Fibroblast of pulmonary artery (primary cell): ENCODE results near the gene TK1.

ENCODE experiments used
- DNase-seq: peaks from one replicate; pipeline ENCODE4 v3.0.0-alpha.2; 2010; ENCODE audit warnings: low read depth
- H3K4me3 ChIP-seq: replicated peaks from 2 replicates; pipeline ENCODE4 v1.5.1; 2011; ENCODE audit warnings: low read depth, mild to moderate bottlenecking, control low read depth, low read length, moderate library complexity
- TF ChIP-seq, protein P1 (sequence below): IDR thresholded peaks from 2 replicates; pipeline ENCODE4 v1.5.1; 2011; ENCODE audit warnings: mild to moderate bottlenecking, control low read depth, low read length, inconsistent platforms; ENCODE audit errors: missing control alignments

TK1 gene

DNA sequence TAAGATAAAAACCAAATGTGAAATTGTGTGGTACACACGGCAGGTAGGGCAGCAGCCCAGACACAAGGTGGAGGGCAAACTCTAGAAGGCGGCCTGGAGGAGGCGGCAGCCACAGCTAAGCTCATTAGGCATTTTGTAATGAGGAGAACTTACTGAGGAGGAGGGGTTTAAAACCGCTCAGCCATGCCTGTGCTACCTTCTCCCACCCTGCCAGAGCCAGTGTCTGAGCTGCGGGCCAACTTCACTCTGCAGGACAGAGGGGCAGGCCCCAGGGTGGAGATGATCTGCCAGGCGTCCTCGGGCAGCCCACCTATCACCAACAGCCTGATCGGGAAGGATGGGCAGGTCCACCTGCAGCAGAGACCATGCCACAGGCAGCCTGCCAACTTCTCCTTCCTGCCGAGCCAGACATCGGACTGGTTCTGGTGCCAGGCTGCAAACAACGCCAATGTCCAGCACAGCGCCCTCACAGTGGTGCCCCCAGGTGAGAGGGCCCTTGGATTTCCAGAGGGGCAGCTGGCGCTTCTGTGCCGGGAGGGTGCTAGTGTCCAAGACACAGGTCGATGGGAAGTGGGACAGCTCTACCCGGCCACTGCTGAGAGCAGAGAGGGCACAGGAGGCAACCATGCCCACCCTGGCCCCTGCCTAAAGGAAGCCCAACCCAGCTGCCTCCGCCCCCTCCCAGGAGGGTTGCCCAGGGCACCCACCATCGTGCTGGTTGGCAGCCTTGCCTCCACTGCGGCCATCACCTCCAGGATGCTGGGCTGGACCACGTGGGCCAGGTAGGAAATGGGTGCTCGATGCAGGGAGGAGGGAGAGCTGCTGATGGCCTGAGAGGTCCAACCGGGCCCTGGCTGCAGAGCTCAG is 22.7 kb downstream of the TK1 start:
- H3K4me3 ChIP-seq = no peak overlapping the region
- no peak for DNase-seq
- TF ChIP-seq, protein P1, sequence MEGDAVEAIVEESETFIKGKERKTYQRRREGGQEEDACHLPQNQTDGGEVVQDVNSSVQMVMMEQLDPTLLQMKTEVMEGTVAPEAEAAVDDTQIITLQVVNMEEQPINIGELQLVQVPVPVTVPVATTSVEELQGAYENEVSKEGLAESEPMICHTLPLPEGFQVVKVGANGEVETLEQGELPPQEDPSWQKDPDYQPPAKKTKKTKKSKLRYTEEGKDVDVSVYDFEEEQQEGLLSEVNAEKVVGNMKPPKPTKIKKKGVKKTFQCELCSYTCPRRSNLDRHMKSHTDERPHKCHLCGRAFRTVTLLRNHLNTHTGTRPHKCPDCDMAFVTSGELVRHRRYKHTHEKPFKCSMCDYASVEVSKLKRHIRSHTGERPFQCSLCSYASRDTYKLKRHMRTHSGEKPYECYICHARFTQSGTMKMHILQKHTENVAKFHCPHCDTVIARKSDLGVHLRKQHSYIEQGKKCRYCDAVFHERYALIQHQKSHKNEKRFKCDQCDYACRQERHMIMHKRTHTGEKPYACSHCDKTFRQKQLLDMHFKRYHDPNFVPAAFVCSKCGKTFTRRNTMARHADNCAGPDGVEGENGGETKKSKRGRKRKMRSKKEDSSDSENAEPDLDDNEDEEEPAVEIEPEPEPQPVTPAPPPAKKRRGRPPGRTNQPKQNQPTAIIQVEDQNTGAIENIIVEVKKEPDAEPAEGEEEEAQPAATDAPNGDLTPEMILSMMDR = no peak

DNA sequence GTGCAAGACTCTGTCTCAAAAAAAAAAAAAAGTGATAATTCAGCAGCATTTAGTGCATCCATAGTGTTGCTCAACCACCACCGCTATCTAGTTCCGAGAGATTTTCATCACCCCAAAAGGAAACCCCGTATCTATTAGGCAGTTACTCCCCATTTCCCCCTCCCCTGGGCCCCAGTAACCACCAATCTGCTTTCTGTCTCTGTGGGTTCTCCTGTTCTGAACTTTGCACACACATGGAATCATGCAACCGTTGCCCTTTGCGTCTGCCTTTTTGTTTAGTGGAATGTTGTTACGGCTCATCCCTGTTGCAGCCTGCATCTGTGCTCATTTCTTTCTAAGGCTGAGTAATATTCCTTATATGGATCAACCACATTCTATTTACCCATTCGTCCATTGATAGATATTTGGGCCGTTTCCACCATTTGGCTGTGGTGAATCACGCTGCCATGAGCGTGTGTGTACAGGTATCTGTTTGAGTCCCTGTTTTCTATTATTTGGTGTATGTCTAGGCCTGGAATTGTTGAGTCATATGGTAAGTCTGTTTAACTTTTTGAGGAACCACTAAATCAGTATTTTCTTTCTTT is 27.2 kb downstream of the TK1 start:
- H3K4me3 ChIP-seq = no peak overlapping the region
- no peak for DNase-seq
- TF ChIP-seq, protein P1 = no peak

- H3K4me3 ChIP-seq = no peak overlapping the region
- TF ChIP-seq, protein P1 = no peak
- DNase-seq = no peak
Measured at GRCh38 chr17:78154903-78155811, 31.7 kb downstream of the TK1 start.

- no peak overlapping the region for H3K4me3 ChIP-seq
- no peak for DNase-seq
- TF ChIP-seq, protein P1 = no peak
Measured at GRCh38 chr17:78151514-78152008, 35.3 kb downstream of the TK1 start.

DNA sequence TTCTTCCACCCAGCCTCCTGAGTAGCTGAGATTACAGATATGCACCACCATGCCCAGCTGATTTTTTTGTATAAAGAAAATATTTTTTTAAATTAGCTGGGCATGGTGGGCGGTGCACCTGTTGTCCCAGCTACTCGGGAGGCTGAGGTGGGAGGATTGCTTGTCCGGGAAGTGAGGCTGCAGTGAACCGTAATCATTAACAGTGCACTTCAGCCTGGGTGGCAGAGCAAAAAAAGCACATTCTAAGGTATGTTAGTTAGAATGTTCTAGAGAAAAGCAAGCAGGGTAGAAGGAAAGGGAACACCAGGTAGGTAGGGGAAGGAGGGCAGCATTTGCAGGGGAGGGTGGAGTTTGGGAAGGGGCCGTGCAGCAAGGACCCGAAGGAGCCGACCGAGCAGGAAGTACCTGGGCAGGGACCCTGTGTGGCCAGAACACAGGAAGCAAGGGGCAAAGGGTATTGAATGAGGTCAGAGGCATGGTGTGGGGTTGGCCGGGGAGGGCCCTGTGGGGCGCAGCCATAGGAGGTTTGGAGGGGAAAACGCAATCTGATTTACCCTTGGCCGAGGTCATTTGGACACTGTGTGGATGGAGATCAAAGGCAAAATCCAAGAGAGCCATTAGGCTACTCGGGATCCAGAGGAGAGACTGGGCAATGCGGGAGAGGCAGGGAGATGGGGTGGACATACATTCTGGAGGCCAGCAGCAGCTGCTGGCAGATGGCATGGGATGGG is 38.4 kb downstream of the TK1 start:
- no peak for DNase-seq
- TF ChIP-seq, protein P1 = no peak
- H3K4me3 ChIP-seq = no peak overlapping the region
